HG03378 (cell line): Measurements from ENCODE around the gene UBC.

ENCODE experiments used
- ATAC-seq: cut with Tn5 transposase; IDR thresholded peaks from one replicate; pipeline ENCODE4 v1.9.1; 2021; ENCODE audit warnings: mild to moderate bottlenecking, moderate library complexity; ENCODE audit not compliant: unreplicated experiment

Gene UBC

GRCh38 chr12:124914392-124915238 is at the start of gene UBC:
Gene UBC, minus strand, starts transcription at chr12:124914650. Its CDS starts 879 bp downstream, at chr12:124913771.
- no peak for ATAC-seq

GRCh38 chr12:124963211-124963610 is 48.8 kb upstream of the UBC start:
- ATAC-seq: no peak

GRCh38 chr12:124961055-124961454 is 46.6 kb upstream of the UBC start:
- ATAC-seq: no peak

- no peak for ATAC-seq
Observed at GRCh38 chr12:124956571-124956970, 42.1 kb upstream of the UBC start.

GRCh38 chr12:124954771-124955170 is 40.3 kb upstream of the UBC start:
- no peak for ATAC-seq

- no peak for ATAC-seq
Observed at GRCh38 chr12:124953689-124954405, 39.4 kb upstream of the UBC start.

GRCh38 chr12:124952801-124953200 is 38.4 kb upstream of the UBC start:
- no peak for ATAC-seq

- no peak for ATAC-seq
Observed at GRCh38 chr12:124952295-124952694, 37.8 kb upstream of the UBC start.

GRCh38 chr12:124949779-124950728 is 35.6 kb upstream of the UBC start:
- no peak for ATAC-seq

GRCh38 chr12:124949066-124949465 is 34.6 kb upstream of the UBC start:
- ATAC-seq: no peak

GRCh38 chr12:124947561-124948398 is 33.3 kb upstream of the UBC start:
- no peak for ATAC-seq

- no peak for ATAC-seq
Observed at GRCh38 chr12:124947013-124947412, 32.6 kb upstream of the UBC start.

- no peak for ATAC-seq
Observed at GRCh38 chr12:124946447-124946793, 32.0 kb upstream of the UBC start.

GRCh38 chr12:124941170-124941527 is 26.7 kb upstream of the UBC start:
- ATAC-seq: no peak

- peak; percentile 35 for ATAC-seq
Observed at GRCh38 chr12:124940393-124941169, 26.1 kb upstream of the UBC start.

GRCh38 chr12:124940143-124940392 is 25.6 kb upstream of the UBC start:
- ATAC-seq: no peak

- peak; percentile 67 for ATAC-seq
Observed at GRCh38 chr12:124939421-124940142, 25.1 kb upstream of the UBC start.

- peak; percentile 26 for ATAC-seq
Observed at GRCh38 chr12:124939079-124939420, 24.6 kb upstream of the UBC start.

GRCh38 chr12:124938587-124938986 is 24.1 kb upstream of the UBC start:
- ATAC-seq: peak; percentile 22
